ENCODE results near the gene TMEM242.

TMEM242 gene

DNA sequence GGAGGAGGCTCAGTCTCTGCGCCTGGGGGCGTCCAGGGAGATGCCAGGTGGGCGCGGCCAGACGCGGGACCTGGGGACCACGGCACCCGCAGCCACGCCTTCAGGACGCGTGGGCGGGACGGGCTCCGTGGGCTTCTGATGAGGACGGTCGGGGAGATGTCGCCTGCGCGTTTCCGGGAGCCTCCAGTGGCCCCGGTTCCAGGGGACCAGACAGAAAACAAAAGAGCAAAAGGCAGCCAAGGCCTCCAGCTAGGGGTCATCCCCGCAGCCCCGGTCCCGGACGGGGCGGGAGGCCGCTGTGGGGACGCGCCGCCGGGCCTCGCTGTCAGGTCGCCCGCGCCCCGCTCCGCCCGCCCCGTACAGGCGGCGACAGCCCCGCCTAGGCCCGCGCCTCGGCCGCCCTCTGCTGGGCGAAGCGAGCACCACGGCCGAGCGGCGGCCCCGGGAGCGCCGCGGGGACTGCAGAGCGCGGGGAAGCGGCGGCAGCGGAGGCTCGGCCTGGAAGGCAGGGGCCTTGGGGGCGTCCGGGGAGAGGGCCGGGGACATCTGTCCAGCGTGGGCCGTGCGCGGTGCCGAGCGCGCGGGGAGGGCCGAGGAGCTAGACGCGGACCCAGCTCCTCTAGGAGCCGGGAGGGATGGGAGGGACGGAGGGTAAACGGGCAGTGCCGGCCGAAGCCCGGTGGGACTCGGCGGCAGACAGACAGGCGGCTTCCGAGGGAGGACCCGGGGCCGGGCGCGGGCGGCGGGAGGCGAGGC is 48.7 kb downstream of the TMEM242 start:
- peaks cover 6% of the 10 kb centered on the region for H3K4me1 ChIP-seq (ENCODE audit: control insufficient read depth, low read depth, low read length)
- H3K27me3 ChIP-seq (ENCODE audit: control insufficient read depth, insufficient read depth, low read length), result peaks cover 20% of the 10 kb centered on the region
- H3K9me3 ChIP-seq (ENCODE audit: control insufficient read depth, low read depth, low read length), result no peaks in the 10 kb centered on the region
- no peaks in the 10 kb centered on the region for H3K36me3 ChIP-seq (ENCODE audit: control insufficient read depth, low read depth, low read length)
- peak overlapping the region; percentile 68 for H3K4me3 ChIP-seq (ENCODE audit: low read length)
- no peak overlapping the region for H3K27ac ChIP-seq (ENCODE audit: low read length)
- H3K9ac ChIP-seq (ENCODE audit: low read length), result peak overlapping the region; percentile 20

DNA sequence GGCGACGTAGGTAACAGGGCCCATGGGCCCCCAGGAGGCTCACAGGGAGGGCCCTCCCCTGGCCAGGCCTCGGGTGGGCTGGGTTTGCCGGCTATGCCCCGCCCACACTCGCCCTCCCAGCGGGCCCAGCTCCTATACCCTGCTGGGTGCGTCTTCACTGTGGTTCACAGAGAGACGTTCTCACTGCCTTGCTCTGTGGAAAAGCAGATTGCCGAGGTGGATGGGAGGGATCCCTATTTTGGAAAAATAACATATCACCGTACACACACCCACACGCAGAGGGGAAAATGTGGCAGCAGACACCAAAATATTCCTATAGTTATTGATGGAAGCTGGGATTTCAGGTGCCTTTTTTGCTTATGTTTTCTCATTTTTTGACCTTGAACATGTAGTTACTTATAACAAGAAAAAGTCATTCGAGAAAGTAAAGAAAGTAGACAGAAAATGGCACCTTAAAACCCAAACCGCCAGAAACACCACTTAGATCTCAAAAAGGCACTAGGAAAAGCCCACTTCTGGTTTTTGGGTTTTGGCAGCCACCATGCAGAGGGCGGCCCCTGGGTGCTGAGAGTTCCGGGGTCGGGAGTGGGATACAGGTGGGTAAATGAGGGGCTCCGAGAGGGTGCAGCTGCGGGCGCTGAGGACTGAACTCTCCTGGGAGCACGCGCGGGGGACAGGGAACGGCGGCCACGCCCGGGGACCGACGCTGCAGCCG is 49.4 kb downstream of the TMEM242 start:
- no peak overlapping the region for H3K9ac ChIP-seq (ENCODE audit: low read length)
- H3K36me3 ChIP-seq (ENCODE audit: control insufficient read depth, low read depth, low read length), result no peaks in the 10 kb centered on the region
- H3K9me3 ChIP-seq (ENCODE audit: control insufficient read depth, low read depth, low read length), result no peaks in the 10 kb centered on the region
- peaks cover 20% of the 10 kb centered on the region for H3K27me3 ChIP-seq (ENCODE audit: control insufficient read depth, insufficient read depth, low read length)
- H3K27ac ChIP-seq (ENCODE audit: low read length), result no peak overlapping the region
- H3K4me1 ChIP-seq (ENCODE audit: control insufficient read depth, low read depth, low read length), result peaks cover 6% of the 10 kb centered on the region
- H3K4me3 ChIP-seq (ENCODE audit: low read length), result peak overlapping the region; percentile 68

DNA sequence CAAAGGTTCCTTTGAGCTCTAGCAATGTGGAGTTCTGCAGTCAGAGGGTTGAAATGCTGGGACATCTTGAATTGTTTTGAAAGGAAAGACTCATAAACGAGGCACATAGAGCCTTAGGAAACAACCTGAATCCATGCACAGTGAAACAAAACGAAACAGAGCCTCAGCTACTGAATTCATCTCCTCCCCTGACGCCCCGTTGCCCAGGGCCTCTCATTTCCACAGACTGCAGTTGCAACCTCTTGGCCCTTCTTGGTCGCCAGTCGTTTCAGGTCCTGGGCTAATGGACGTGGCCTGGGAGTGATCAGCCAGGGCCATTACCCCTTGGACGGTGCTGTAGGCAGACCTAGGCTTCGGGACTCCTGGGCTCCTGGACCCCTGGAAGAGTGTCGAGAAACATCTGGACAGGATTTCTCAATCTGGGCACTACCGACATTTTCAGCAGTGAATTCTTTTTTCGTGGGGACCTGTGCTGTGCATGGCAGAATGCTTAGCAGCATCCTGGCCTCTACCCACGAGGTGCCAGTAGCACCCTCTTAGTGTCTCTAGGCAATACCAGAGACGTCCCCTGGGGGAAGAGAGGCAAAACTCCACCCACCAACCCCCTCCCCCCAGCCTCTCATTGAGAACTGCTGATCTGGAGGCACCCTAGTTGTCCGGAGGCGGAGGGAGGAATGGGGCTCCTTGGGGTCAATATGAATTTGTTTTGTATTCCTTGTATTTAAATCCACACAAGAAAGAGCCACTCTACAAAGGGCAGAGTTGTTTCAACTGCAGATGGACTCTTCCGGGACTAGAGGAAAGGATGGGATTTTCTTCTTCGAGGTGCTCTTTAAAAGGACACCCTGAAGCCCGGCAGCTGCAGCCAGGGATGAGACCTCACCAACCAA is 50.2 kb downstream of the TMEM242 start:
- Histone ChIP-seq H3K27me3 (ENCODE audit: control insufficient read depth, insufficient read depth, low read length) (peaks cover 20% of the 10 kb centered on the region), H3K9ac (ENCODE audit: low read length) (no peak overlapping the region), H3K27ac (ENCODE audit: low read length) (no peak overlapping the region), H3K4me3 (ENCODE audit: low read length) (no peak overlapping the region), H3K9me3 (ENCODE audit: control insufficient read depth, low read depth, low read length) (no peaks in the 10 kb centered on the region), H3K36me3 (ENCODE audit: control insufficient read depth, low read depth, low read length) (no peaks in the 10 kb centered on the region), H3K4me1 (ENCODE audit: control insufficient read depth, low read depth, low read length) (peaks cover 6% of the 10 kb centered on the region)

DNA sequence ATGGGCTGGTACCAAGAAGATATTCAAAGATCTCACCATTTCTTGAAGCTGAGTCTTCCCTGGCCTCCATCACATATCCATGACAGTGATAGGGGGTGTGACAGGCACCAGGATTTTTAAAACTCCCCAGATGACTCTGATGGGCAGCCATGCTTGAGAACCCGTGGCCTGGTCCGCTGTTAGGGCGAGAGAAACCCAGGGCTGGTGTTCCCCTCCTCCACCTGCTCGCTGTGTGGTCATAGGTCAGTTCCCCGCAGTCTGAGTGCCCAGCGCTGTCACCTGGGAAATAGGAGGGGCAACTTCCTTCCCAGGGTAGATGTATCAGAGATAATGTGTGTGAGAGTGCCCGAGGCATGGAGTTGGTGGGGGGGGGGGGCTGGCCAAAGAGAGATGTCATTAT is 50.9 kb downstream of the TMEM242 start:
- Histone ChIP-seq H3K4me1 (ENCODE audit: control insufficient read depth, low read depth, low read length) (peaks cover 6% of the 10 kb centered on the region), H3K4me3 (ENCODE audit: low read length) (no peak overlapping the region), H3K9ac (ENCODE audit: low read length) (no peak overlapping the region), H3K27me3 (ENCODE audit: control insufficient read depth, insufficient read depth, low read length) (peaks cover 20% of the 10 kb centered on the region), H3K27ac (ENCODE audit: low read length) (no peak overlapping the region), H3K36me3 (ENCODE audit: control insufficient read depth, low read depth, low read length) (no peaks in the 10 kb centered on the region), H3K9me3 (ENCODE audit: control insufficient read depth, low read depth, low read length) (no peaks in the 10 kb centered on the region)

DNA sequence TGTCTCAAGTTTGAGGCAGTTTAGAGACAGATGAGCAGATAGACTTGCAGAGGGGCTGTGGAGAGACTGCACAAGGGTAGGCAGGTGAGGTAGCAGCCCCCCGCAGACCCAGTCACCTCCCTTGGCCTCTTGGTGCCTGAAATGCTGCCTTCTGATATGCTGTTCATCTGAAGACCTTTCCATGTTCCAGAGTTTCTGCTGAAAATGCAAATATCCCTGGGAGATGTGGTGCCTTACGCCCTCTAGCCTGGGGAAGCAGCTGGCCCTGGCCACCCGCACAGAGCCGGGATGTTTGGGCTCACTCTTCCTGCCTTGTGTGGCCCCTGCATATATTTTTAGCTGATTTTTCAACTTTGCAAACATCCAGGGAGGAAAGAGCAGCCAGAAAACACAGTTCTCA is 51.4 kb downstream of the TMEM242 start:
- Histone ChIP-seq H3K4me1 (ENCODE audit: control insufficient read depth, low read depth, low read length) (peaks cover 6% of the 10 kb centered on the region), H3K4me3 (ENCODE audit: low read length) (no peak overlapping the region), H3K27ac (ENCODE audit: low read length) (no peak overlapping the region), H3K9ac (ENCODE audit: low read length) (no peak overlapping the region), H3K27me3 (ENCODE audit: control insufficient read depth, insufficient read depth, low read length) (peaks cover 20% of the 10 kb centered on the region), H3K9me3 (ENCODE audit: control insufficient read depth, low read depth, low read length) (no peaks in the 10 kb centered on the region), H3K36me3 (ENCODE audit: control insufficient read depth, low read depth, low read length) (no peaks in the 10 kb centered on the region)

DNA sequence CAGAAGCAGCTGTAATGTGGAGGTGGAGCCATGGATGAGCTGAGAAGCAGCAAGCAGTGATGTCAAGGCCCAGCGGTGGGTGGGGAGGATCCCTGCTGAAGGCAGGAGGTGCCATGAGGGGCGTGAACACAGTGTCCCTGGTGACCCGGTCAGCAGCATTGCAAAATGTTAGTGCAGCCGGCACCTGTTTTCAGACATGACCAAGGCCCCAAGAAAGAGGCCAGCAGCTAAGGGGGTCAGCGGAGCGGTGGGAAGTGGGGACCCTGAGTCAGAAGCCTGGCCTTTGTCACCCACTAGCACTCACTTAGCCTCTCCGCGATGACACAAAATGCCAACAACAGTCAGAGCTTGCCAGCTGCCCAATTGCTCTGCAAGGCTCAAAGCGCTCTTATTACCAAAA is 51.9 kb downstream of the TMEM242 start:
- H3K36me3 ChIP-seq (ENCODE audit: control insufficient read depth, low read depth, low read length), result no peaks in the 10 kb centered on the region
- no peaks in the 10 kb centered on the region for H3K9me3 ChIP-seq (ENCODE audit: control insufficient read depth, low read depth, low read length)
- H3K4me1 ChIP-seq (ENCODE audit: control insufficient read depth, low read depth, low read length), result peaks cover 6% of the 10 kb centered on the region
- no peak overlapping the region for H3K27ac ChIP-seq (ENCODE audit: low read length)
- H3K4me3 ChIP-seq (ENCODE audit: low read length), result no peak overlapping the region
- no peak overlapping the region for H3K9ac ChIP-seq (ENCODE audit: low read length)
- peaks cover 20% of the 10 kb centered on the region for H3K27me3 ChIP-seq (ENCODE audit: control insufficient read depth, insufficient read depth, low read length)

DNA sequence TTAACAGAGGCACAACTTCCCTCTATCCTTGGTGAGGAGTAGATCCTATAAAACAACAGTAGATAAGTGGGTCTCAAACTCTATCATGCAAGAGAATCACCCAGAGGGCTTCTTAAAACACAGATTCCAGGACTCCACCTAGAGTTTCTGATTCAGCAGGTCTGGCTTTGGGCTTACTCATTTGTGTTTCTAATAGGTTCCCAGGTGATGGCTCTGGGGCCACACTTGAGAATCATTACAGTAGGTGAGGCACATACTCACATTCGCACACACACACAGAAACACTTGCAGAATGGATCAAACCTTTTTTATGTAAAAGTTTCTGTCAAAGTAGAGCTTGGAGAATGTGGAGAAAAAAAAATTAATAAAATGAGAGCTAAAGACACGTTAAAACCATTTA is 52.4 kb downstream of the TMEM242 start:
- no peak overlapping the region for H3K27ac ChIP-seq (ENCODE audit: low read length)
- H3K9me3 ChIP-seq (ENCODE audit: control insufficient read depth, low read depth, low read length), result no peaks in the 10 kb centered on the region
- no peak overlapping the region for H3K9ac ChIP-seq (ENCODE audit: low read length)
- peaks cover 20% of the 10 kb centered on the region for H3K27me3 ChIP-seq (ENCODE audit: control insufficient read depth, insufficient read depth, low read length)
- no peak overlapping the region for H3K4me3 ChIP-seq (ENCODE audit: low read length)
- peaks cover 6% of the 10 kb centered on the region for H3K4me1 ChIP-seq (ENCODE audit: control insufficient read depth, low read depth, low read length)
- H3K36me3 ChIP-seq (ENCODE audit: control insufficient read depth, low read depth, low read length), result no peaks in the 10 kb centered on the region

DNA sequence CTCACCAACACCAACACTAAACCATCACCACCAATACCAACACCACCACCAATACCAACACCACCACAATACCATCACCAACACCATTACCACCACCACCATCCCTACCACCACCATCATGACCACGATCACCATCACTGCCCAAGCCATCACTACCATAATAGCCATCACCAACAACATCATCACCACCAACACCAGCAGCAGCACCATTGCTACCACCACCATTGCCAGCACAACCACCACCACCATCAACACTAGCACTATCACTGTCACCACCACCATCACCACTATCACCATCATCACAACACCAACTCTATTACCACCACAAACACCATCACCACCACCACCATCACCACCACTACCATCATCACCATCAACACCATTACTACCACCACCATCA is 53.0 kb downstream of the TMEM242 start:
- H3K9me3 ChIP-seq (ENCODE audit: control insufficient read depth, low read depth, low read length), result no peaks in the 10 kb centered on the region
- no peaks in the 10 kb centered on the region for H3K36me3 ChIP-seq (ENCODE audit: control insufficient read depth, low read depth, low read length)
- no peak overlapping the region for H3K4me3 ChIP-seq (ENCODE audit: low read length)
- H3K4me1 ChIP-seq (ENCODE audit: control insufficient read depth, low read depth, low read length), result peaks cover 6% of the 10 kb centered on the region
- H3K9ac ChIP-seq (ENCODE audit: low read length), result no peak overlapping the region
- no peak overlapping the region for H3K27ac ChIP-seq (ENCODE audit: low read length)
- peaks cover 17% of the 10 kb centered on the region for H3K27me3 ChIP-seq (ENCODE audit: control insufficient read depth, insufficient read depth, low read length)

DNA sequence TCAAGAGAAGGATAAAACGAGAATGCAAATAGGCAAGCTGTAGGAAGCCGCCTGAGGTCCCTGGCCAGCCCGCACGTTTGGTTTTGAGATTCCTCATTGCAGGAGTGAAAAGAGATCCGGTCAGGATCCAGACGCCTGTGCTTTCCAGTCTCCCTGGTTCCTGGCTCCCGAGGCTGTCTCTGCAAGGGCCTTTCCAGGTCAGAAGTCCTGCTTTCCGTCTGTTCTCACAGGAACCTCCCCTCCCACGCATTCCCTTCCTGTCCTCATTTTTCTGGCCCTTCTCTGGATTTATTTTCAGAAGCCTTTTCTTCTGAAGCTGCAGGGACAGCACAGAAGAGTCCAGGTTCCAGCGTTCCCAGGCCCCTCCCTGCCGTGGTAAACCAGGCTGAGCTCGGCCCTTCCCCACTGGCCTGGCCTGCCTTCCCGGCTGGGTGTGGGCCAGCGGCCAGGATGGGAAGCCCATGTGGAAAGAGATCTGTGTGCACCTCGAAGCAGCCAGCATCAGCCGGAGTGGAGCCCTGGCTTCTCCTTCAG is 54.0 kb downstream of the TMEM242 start:
- Histone ChIP-seq H3K4me1 (ENCODE audit: control insufficient read depth, low read depth, low read length) (peaks cover 6% of the 10 kb centered on the region), H3K27ac (ENCODE audit: low read length) (no peak overlapping the region), H3K27me3 (ENCODE audit: control insufficient read depth, insufficient read depth, low read length) (peaks cover 10% of the 10 kb centered on the region), H3K36me3 (ENCODE audit: control insufficient read depth, low read depth, low read length) (no peaks in the 10 kb centered on the region), H3K4me3 (ENCODE audit: low read length) (no peak overlapping the region), H3K9me3 (ENCODE audit: control insufficient read depth, low read depth, low read length) (no peaks in the 10 kb centered on the region), H3K9ac (ENCODE audit: low read length) (no peak overlapping the region)

DNA sequence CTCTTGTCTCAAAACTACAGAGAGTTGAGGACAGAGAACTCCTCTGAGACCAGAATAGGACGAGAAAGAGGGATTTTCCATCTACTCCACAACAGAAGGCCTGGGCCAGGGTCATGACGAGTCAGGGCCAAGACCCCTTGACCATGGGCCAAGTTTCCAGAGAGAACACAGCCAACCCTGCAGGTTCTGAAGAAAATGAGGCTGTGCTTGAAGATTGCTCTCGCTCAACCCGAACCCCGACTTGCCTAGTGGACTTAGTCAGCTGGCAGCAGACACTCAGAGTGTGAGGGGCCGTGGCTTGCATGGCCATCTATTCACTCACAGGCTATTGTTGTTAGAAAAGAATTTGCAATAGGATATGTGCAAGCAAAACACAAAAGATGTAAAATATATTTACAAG is 54.5 kb downstream of the TMEM242 start:
- no peak overlapping the region for H3K9ac ChIP-seq (ENCODE audit: low read length)
- peaks cover 5% of the 10 kb centered on the region for H3K27me3 ChIP-seq (ENCODE audit: control insufficient read depth, insufficient read depth, low read length)
- H3K9me3 ChIP-seq (ENCODE audit: control insufficient read depth, low read depth, low read length), result no peaks in the 10 kb centered on the region
- H3K4me1 ChIP-seq (ENCODE audit: control insufficient read depth, low read depth, low read length), result peaks cover 2% of the 10 kb centered on the region
- no peaks in the 10 kb centered on the region for H3K36me3 ChIP-seq (ENCODE audit: control insufficient read depth, low read depth, low read length)
- no peak overlapping the region for H3K27ac ChIP-seq (ENCODE audit: low read length)
- no peak overlapping the region for H3K4me3 ChIP-seq (ENCODE audit: low read length)

DNA sequence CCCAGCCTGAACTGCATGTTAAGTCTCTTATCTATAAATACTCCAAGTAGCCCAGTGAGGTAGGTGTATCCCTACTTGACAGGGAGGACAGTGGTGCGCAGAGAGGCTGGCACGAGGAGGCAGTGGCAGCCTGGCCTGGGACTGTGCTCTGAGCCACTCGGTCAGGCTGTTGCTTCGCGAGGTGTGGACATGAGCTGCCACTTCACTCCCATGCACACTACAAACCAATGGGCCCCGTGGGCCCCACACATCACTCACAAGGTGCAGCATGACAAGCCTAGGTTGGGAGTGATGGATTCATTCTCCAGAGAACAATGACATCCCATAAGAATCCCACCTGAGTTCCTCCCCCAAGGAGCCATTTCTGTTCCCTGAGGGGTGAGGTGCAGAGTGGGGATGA is 54.9 kb downstream of the TMEM242 start:
- Histone ChIP-seq H3K9ac (ENCODE audit: low read length) (no peak overlapping the region), H3K4me3 (ENCODE audit: low read length) (no peak overlapping the region), H3K27ac (ENCODE audit: low read length) (no peak overlapping the region), H3K9me3 (ENCODE audit: control insufficient read depth, low read depth, low read length) (no peaks in the 10 kb centered on the region), H3K27me3 (ENCODE audit: control insufficient read depth, insufficient read depth, low read length) (peaks cover 1% of the 10 kb centered on the region), H3K36me3 (ENCODE audit: control insufficient read depth, low read depth, low read length) (no peaks in the 10 kb centered on the region), H3K4me1 (ENCODE audit: control insufficient read depth, low read depth, low read length) (no peaks in the 10 kb centered on the region)

All from iPS-18a (cell line).